GM19463 (cell line): ENCODE measurements around the gene SYTL3.

Source experiments
- ATAC-seq: cut with Tn5 transposase; IDR thresholded peaks from one replicate; pipeline ENCODE4 v1.9.1; 2021; ENCODE audit warnings: mild to moderate bottlenecking, moderate library complexity; ENCODE audit not compliant: unreplicated experiment

Gene SYTL3

DNA sequence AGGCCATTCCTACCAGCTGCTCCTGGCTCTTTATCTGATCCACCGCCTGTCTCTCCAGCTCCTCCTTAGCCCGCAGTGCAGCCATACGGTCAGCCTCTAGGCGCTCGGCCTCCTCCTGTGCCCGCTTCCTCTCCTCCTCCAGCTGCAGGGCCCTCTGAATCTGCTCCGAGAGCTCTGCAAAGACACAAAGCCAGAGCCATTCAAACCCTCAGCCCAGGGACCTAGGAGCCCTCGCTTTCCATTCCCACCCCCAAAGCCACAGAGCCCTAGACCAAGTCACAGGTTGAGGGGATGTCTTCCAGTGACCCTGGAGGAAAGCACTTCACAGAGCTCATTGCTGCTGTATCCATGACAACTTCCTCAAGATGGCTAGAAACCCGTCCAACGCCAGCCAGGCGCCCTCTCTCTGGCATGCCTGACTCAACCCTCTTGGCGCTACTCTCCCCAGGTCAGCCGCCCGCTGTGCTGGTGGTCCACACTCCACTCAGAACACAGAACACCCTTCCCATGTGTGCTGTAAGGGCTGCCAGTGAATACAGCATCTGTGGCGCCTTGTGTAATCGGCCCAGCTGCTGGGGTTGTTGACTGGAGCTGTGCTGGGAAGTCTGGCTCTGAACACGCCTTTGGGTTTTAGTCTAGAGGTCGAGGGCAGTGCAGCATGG lies 120.0 kb downstream of the SYTL3 start:
- no peak for ATAC-seq

DNA sequence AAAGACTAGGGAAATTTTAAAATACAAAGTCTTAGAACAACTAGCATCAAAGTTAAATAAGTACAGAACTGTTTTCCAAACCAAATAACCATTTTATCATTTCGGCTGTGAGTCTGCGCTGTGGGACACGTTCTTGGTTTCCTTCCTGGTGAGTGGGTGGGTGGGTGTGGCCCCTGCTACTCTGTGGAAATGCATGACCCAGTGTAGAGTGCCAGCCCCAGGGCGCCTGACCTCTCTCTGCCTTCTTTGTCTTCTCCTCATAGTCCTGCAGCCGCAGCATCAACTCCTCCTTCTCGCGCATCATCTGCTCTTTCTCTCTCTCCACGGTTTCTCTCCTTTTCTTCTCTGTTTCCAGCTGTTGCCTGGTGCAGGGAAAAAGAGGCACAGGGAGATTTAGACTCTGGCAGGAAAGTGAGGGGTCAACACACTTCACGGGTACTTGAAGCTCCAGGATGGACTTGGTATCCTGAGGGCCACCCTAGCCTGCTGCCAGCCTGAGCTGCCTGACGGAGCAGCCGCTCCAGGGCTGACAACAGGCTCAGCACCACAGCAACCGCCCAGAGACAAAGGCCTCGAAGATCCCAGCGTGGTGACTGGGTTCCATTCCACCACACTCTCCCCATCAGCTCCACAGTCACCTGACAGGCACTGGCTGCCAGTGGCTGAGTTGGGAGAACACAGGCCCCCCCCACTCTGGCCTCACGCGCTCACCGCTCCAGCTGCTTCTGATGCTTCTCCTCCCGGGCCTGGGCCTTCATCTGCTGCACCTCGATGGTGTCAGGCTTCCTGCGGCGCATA lies 120.9 kb downstream of the SYTL3 start:
- ATAC-seq: no peak

DNA sequence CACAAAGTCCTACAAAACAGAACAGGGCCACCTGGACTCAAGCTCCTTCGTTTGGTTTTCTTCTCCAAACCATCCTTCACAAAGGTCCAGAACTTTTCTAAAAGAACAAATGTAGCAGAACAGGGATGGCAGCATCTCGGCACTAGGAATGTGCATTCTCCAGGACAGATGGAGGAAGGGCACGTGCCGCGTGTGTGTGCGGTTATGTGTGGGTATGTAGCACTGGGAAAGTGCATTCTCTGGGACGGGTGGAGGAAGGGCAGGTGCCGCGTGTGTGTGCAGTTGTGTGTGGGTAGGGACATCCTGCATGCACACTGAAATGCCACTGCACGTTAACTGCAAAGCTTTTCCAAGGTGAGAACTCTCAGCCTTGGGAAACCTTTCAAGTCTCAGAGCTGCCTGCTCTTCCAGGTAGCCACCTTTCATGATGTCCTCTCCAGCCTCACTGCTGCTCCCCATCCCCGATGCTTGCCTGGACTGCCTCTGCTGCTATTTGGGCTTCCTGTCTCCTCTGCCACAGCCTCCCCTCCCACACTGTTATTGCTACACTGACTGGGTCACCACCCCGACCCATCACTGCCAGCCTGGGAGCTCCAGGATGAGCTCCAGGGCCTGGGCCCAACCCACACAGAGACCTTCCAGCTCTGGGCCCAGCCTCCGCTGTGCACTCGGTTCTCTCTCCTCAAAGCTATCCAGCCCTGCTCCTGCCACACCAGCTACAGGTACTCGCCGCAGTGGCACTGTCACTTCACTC lies 121.7 kb downstream of the SYTL3 start:
- no peak for ATAC-seq

DNA sequence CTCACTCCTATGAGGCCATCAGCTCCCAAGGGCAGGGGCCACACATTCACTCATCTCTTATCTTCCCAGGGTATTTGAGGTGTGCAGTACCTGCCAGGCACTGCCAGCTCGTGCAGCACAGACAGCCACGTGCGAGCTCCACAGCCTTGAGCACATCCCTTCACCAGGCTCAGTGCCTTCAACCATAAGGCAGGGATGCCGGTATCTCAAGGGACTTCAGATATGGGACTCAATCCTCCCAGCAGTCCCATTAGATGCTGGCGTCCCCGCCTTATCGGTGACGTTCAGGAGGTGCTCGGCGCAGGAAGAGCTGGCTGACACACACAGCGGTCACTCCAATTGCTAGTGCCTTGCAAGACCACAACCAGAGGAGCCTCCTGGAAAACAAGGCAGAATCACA lies 122.3 kb downstream of the SYTL3 start:
- ATAC-seq: no peak

DNA sequence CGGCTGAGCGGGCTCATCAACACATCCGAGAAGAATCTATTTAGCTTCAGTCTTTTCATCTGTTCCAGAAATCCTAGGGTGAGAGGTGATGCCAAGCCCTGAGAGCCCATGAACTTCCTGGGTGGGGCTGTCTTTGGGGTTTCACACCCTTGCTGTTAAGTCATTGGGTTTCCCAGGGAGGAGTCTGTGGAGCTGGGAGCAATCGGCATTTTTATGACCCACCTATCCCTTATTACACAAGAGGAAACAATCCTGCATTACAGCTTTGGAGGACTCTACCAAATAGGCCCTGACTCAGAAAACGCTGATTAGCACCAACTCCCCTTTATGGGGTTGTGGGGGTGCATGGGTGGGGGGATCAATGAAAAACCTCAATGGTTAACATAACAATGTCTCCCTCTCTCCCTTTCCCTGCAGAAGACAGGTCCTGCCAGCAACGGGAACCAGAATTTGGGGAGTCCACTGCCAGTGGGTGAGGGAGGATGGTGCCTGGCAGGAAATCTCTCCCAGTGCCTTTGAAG lies 123.1 kb downstream of the SYTL3 start:
- ATAC-seq: no peak

DNA sequence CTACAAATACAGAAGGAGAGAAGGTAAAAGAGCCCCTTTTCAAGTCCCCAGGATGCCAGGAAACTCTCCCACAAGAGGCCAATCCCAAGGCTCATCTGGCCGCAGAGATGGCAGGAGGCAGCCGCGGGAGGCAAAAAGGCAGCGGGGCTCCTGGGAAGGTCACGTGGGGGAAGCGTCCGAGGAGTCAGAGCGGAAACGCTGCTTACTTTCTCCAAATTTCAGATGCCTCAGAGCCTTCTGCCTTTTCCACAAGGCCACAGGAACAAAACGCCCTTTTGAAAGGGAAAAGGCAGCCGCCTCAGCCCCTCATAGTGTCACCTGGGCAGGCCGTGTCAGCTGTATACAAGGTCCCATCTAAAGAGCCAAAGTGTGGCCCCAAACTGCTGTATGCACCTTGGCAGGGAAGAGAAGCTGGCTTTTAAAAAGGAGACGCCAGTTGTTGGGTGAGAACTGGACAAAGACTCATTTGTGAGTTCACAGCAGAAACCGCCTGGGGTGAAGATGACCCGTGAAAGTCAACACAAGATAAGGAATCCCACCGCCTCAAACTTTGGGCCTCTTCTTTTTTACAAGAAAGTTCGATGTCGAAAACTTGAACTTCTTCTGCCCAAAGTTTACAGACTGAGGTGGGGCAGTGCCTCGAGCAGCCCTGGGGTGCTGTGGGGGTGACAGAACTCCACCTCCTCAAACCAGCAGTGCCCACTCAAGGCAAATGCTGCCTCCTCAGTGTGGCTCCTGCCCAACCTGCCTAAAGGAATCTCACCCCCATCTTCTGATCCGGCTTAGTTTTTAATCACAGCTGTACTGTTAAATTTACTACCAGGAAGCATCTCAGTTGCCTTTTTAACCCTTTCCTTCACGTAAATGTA lies 124.0 kb downstream of the SYTL3 start:
- no peak for ATAC-seq

DNA sequence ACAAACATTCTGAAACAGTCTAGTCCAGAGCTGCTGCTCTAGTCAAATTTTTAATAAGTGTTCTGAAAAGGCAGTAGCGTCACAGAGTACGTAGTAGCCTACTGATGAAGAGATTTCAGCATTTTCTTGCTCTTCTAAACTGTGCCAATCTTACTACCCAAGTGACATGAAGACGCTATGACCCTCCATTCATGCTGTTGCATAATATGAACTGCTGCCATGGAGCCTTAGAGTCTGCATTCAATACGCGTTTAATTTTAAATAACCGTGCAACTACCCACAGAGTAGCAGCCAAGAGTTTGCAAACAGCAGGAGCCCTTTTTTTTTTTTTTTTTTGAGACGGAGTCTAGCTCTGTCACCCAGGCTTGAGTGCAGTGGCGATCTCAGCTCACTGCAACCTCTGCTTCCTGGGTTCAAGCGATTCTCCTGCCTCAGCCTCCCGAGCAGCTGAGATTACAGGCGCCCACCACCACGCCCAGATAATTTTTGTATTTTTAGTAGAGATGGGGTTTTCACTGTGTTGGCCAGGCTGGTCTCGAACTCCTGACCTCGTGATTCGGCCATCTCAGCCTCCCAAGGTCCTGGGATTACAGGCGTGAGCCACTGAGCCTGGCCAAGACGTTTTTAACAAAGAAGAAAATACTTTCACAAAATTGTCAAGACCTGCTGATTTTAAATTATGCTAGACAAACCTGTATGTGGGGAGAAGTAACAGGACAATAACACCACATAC lies 125.0 kb downstream of the SYTL3 start:
- ATAC-seq: no peak

DNA sequence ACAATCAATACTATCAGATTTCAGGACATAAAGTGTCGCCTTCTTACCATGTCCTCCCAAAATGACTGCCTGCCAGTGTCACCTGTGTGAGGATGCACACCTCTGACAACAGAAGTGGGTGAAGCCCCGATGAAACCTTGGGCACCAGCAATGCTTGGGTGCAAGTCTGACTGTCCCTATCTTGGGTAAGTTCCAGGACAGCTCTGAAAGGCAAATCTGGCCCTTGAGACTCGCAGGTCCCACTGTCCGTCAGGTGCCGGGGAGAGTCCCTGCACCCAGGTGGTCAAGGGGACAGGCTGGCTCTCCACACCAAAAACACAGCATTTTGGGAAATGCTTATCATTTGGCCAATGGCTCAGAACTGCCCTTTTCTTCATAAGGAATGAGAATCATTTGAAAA lies 126.0 kb downstream of the SYTL3 start:
- no peak for ATAC-seq

DNA sequence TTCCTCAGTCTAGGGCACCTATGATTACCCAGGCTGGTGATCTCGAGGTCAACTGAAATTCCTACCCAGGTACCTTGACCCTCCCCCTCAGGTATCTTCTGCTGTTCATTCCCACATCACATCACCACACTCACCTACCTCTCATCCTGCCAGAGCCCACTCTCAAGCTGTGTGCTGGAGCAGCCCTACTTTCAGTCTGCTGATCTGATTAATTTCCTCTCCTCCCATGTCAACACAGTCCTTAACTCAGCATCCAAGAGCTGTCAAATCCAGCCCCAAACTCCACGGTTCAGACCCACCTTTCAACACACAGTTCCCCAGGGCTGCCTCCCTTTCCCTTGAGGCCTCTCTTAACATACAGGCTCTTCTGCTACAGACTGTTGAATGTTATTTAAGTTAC lies 126.9 kb downstream of the SYTL3 start:
- no peak for ATAC-seq

DNA sequence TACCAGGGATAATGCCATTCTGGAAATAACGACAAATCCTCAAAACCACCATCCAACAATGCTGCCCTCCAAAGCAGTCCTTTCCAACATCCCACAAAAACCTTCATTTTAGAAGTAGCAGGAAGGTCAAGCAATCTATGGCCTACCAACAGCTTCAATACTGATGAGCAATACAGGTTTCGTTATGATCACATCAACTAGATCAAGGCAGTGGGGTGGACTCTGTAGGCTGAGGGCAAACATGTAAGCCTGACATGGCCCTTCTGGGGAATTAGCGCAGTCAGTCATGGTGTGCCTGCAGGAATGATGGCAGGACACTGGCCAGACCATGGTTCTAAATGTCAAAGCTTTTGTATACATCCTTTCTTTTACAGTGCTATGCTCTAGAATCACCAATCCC lies 127.7 kb downstream of the SYTL3 start:
- ATAC-seq: no peak

DNA sequence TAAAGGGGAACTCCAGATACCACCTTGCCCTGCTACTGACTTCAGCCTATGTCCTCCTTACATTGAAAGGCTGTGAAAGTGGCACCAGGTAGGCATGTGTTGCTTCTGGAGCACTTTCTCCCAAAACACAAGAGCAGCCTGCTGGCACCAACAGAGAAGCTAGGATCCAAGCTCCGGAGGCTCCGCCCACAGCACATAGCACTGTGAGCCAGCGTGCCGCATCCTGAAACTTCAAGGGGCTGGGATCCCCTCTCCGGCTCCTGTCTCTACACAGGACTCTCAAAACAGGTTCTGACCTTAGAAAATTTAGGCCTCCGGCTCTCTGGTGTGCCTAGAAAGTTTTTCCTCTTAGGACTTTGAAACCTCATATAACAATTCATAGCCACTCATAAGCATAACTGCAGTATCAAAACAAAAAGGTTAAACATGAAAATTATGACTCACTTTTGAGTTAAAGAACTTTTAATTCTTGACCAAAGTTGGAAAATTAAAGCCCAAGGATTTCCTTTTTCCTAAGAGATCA lies 128.2 kb downstream of the SYTL3 start:
- ATAC-seq: no peak

DNA sequence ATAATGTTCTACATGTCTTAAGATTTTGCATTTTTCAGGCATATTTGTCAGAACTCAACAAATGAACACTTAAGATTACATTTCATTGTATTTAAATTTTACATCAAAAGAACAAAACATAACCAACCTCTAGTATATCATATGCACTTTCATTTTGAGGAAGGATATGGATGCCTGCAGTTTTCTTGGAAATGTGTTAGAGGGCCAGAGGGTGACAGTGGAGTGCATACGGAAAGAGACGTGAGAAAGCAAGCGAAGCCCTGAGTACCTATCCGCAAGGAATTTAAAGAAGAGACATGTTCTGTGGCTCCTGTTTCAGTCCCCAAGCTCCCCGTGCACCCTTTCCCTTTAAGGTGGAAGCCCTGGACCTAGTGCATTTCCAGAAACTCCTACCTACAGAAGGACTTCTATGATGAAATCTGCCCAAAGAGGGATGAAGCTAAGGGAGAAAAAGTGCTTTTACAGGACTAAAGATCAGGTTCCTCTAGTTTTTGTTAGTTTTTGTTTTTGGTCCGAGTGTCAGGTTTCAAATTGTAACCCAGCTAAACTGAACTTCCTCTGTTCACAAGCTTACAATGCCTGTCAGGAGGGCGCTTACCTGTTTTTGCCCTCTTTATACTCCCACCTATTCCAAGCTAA lies 130.5 kb downstream of the SYTL3 start:
- no peak for ATAC-seq

DNA sequence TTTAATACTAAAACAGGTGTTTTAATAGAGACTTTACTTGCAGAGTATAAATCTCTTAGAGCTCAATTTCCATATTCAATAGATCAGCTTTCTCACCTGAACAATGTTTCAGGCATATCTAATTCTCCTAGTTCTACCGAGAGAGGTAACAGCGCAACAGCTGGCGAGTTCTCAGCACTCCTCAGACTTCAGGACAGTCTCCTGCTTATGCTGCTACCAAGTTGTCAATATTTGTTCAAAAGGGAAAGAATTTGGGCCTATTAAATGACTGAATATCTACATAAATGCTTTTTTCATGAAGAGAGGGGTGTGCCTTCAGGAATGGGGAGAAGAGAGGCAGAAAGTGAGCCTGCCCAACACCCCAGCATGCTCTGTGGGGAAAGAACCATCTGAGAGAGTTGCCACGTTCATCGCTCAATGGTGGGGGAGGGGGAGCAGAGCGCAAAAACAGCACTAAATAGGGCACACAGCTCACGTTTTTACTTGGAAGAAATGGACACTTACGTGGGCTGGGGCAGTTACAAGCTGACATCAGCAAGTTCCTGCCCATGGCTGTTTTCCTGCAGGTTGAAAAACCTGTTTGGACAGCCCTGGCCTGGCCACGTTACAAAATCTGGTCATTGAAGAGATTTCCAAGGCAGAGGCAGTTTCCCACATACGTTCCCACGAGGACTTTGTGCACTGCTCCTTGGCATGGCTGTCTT lies 131.3 kb downstream of the SYTL3 start:
- ATAC-seq: no peak

DNA sequence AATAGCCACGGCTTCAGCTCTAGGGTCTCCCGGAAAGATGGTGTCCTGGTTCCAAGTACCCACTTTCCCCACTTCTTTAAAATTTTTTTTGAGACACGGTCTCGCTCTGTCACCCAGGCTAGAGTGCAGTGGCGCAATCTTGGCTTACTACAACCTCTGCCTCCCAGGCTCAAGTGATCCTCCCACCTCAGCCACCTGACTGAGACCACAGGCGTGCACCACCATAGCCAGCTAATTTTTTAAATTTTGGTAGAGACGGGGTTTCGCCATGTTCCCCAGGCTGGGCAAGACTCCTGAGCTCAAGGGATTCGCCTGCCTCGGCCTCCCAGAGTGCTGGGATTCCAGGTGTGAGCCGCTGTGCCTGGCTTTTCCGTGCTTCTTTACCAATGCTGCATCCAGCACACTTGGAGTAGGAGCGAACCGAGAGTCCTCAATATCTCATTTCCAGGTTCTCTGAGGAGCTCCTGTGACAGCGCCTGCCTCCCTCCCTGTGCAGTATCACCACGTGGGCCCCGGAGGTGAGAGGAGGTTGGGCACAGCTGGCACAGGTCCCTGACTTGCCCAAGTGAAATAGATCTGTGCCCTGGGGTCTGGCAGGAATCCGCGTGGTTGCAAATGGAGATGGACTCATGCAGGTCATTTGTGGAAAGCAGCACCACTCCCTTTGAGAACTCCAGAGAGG lies 132.0 kb downstream of the SYTL3 start:
- no peak for ATAC-seq

DNA sequence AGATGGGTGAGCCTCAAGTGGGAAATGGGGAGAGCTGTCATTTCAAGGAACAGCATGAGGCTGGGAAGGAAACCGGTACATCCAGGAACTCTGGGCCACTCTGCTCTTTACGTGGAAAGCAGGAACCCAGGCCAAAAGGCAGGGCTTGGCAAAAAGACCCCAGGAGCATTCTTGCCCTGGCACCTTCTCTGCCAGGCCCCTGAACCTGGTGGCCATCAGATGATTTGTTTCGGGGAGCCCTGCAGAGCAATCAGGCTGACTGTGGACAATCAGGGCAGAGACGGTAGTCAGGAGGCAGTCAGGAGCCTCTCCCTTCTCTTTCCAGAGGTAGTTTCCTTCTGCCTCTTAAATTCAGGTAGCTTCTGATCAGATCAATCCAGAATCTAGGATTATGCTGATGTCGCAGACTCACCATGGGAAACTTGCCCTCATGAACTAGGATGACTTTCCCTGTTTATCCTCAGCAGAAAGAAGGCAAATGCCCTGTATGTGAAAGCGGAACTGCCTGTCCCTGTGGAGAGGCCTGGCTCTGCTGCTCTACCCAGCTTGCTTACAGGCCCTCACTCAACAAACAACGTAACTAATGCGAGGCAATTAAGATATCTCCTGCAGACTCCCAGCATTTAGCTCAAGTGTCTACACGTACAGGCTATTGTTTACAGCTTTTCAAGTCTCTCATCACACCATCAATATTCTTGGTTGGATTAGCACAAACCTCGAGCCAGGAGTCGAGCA lies 132.7 kb downstream of the SYTL3 start:
- no peak for ATAC-seq

DNA sequence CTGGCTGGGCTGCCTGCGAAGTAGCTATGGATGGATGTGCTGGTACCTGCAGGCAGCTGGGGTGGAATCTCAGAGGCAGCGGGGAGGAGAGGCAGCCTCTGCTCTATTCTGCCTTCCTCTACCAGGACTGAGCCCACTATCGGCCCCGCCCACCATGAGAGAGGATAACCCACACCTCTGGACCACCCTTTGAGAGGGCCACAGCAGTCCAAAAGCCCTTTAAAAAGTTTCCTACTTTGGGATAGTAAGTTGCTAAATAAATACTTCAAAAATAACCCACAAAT lies 133.3 kb downstream of the SYTL3 start:
- no peak for ATAC-seq

DNA sequence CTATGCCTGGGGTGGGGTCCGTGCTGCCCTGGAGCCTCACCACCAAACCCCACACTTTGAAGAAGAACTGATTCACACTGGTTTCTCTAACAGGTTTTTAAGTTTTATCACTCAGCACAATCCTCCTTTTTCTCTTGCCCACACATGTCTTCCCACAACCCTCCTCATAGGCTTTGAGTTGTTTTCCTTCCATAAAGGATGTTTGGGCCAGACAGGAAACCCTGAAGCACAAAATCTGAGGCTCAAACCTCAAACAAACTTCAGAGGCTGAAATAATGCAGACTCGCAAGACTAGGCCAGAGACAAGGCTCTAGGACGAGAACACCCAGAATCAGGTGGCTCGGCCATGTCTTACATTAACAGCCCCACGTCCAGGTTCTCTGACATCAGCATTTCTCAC lies 134.0 kb downstream of the SYTL3 start:
- ATAC-seq: no peak

DNA sequence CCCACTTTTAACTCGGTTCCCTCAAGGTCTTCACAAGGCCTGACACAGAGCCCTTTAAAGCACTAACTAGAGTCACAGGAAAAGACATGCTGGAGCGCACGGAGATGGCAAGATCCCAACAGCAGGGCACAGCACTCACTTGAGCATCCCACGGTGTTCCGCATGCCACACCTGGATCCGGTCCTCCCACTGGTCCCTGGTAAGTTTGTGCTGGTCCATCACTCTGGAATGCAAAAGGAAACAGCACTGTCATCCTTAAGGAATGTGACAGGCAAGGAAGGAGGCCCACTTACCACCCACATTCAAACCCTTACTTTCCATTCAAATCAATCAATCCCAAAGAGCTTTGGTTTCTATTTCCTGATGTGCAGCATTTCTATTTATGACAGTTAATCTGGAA lies 134.7 kb downstream of the SYTL3 start:
- no peak for ATAC-seq
